ENCODE results near the gene AK2. TPM values are rescaled to one million over a fixed set of nuclear protein-coding genes. Genes with fewer than 3 reads are reported as not detected.
A peak's percentile ranks its signal among the peaks of the same experiment; 100 is the strongest.

The AK2 gene
- total RNA-seq, 1 donor from 2014 or later: 118 TPM

GRCh38 chr1:32984455-32985171, 52.1 kb downstream of the AK2 start:
- H3K4me1 ChIP-seq: peaks cover 39% of the 10 kb centered on the region
- no peak overlapping the region for H3K27ac ChIP-seq
- no peaks in the 10 kb centered on the region for H3K36me3 ChIP-seq
- H3K9me3 ChIP-seq: no peaks in the 10 kb centered on the region
- no peaks in the 10 kb centered on the region for H3K27me3 ChIP-seq
- TF ChIP-seq POLR2A (IDR thresholded peaks at IDR 0.05) (no peak), POLR2AphosphoS5 (IDR thresholded peaks at IDR 0.05; ENCODE audit: insufficient read depth in 1 of 2, low read depth in 1 of 2) (no peak), CTCF (IDR thresholded peaks at IDR 0.05) (no peak)
- no peak overlapping the region for H3K4me3 ChIP-seq
- intact Hi-C loops (cut with DNase I): no loop called here
- no peak for DNase-seq (ENCODE audit: extremely low spot score in 2 of 2)

GRCh38 chr1:32984090-32984454, 52.6 kb downstream of the AK2 start:
- TF ChIP-seq POLR2A (IDR thresholded peaks at IDR 0.05) (no peak), POLR2AphosphoS5 (IDR thresholded peaks at IDR 0.05; ENCODE audit: insufficient read depth in 1 of 2, low read depth in 1 of 2) (no peak), CTCF (IDR thresholded peaks at IDR 0.05) (no peak)
- no peak overlapping the region for H3K27ac ChIP-seq
- no peak overlapping the region for H3K4me3 ChIP-seq
- H3K4me1 ChIP-seq: peaks cover 34% of the 10 kb centered on the region
- H3K36me3 ChIP-seq: no peaks in the 10 kb centered on the region
- intact Hi-C loops (cut with DNase I): no loop called here
- no peak for DNase-seq (ENCODE audit: extremely low spot score in 2 of 2)
- H3K9me3 ChIP-seq: no peaks in the 10 kb centered on the region
- no peaks in the 10 kb centered on the region for H3K27me3 ChIP-seq

DNA sequence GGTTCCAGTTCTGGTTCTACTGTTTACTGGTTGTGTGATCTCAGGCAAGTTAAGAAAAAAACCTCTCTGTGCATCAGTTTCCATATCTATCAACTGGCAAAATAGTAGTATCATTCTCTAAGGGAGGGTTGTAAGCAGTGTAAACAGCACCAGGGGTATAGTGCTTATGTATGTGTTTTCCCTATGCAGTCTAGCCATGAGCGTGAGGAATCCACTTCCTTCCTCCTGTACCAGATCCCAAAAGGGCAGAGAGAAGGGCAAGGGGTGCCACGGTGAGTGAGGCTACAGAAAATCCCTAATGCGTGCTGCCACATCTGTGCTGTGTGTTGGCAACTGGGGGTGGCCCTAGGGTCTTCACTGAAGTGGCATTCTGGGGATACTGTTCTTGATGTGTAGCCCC, 53.7 kb downstream of the AK2 start:
- Histone ChIP-seq H3K4me3 (no peak overlapping the region), H3K36me3 (no peaks in the 10 kb centered on the region), H3K27ac (no peak overlapping the region), H3K9me3 (no peaks in the 10 kb centered on the region), H3K4me1 (peaks cover 25% of the 10 kb centered on the region), H3K27me3 (no peaks in the 10 kb centered on the region)
- no peak for DNase-seq (ENCODE audit: extremely low spot score in 2 of 2)
- intact Hi-C loops (cut with DNase I): no loop called here
- TF ChIP-seq POLR2AphosphoS5 (IDR thresholded peaks at IDR 0.05; ENCODE audit: insufficient read depth in 1 of 2, low read depth in 1 of 2): no peak
- TF ChIP-seq CTCF (IDR thresholded peaks at IDR 0.05): no peak
- TF ChIP-seq POLR2A (IDR thresholded peaks at IDR 0.05): no peak

DNA sequence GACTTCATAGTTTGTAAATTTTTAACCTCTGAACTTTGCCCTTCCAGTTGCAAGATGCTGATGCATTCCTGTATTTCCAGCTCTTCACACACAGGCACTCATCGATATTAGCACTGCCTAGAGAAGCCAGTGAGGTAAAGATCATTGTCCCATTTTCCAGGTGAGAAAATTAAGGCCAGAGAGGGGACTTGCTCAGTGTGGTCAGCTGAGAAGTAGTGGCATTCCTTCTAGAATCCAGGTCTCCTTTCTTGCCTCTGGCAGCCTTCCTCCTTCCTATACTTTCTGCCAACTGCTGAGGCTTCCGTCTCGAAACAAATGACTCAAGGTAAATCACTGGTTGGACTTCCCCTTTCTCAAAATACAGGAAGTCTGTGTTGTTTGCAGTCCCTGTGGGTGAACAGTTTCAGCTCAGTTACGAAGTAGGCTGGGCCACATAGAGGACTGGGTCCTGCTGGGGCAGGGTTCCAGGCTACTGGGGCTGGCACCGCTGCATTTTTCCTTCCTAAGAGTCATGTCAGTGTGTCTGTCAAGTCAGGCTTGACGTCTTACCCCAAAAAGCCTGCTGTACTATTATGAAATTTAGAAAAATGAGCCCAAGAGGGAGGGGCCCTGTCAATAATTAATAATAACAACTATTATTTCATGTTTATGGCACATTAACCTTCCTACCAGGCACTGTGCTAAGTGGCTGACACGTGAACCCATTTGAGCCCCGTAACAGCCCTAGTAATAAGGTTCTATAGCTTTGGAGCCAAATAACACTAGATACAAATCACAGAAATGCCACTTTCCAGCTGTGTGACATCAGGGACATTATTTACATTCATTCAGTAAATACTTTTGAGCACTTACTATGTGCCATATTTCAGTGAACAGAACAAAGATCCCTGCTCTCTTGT, 55.4 kb downstream of the AK2 start:
- no peak overlapping the region for H3K4me3 ChIP-seq

DNA sequence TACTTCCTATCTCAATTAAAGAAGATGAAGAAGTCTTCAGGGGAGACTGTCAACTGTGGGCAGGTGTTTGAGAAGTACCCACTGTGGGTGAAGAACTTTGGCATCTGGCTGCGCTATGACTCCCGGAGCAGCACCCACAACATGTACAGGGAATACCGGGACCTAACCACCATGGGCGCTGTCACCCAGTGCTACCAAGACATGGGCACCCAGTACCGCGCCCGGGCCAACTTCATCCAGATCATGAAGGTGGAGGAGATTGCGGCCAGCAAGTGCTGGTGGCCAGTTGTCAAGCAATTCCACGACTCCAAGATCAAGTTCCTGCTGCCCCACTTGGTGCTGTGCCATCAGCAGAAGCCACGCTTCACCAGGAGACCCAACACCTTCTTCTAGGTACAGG, 56.6 kb downstream of the AK2 start:
- Histone ChIP-seq H3K27me3 (no peaks in the 10 kb centered on the region), H3K9me3 (no peaks in the 10 kb centered on the region), H3K4me3 (no peak overlapping the region), H3K36me3 (no peaks in the 10 kb centered on the region), H3K4me1 (peaks cover 22% of the 10 kb centered on the region), H3K27ac (no peak overlapping the region)
- TF ChIP-seq CTCF (IDR thresholded peaks at IDR 0.05) (no peak), POLR2A (IDR thresholded peaks at IDR 0.05) (no peak), POLR2AphosphoS5 (IDR thresholded peaks at IDR 0.05; ENCODE audit: insufficient read depth in 1 of 2, low read depth in 1 of 2) (no peak)
- no peak for DNase-seq (ENCODE audit: extremely low spot score in 2 of 2)
- intact Hi-C loops (cut with DNase I): no loop called here

More for the DNA sequence above, 55.4 kb downstream of the AK2 start:
- no peaks in the 10 kb centered on the region for H3K27me3 ChIP-seq
- no peaks in the 10 kb centered on the region for H3K9me3 ChIP-seq
- no peak for DNase-seq (ENCODE audit: extremely low spot score in 2 of 2)
- H3K27ac ChIP-seq: peak overlapping the region; percentile 71
- intact Hi-C loops (cut with DNase I): no loop called here
- peaks cover 25% of the 10 kb centered on the region for H3K4me1 ChIP-seq
- no peak for TF ChIP-seq POLR2A (IDR thresholded peaks at IDR 0.05)
- TF ChIP-seq POLR2AphosphoS5 (IDR thresholded peaks at IDR 0.05; ENCODE audit: insufficient read depth in 1 of 2, low read depth in 1 of 2): peak in 1 of 2 donors; percentile 92
- no peaks in the 10 kb centered on the region for H3K36me3 ChIP-seq
